Esophagus muscularis mucosa (tissue), 4 donors: ENCODE measurements around the gene EGR2. TPM values are rescaled to one million over a fixed set of nuclear protein-coding genes. Genes with fewer than 3 reads are reported as not detected.

ENCODE experiments used
- DNase-seq: peaks from one replicate; pipeline ENCODE4 v3.0.0-alpha.2; 2017; ENCODE audit errors: extremely low spot score
- H3K27ac ChIP-seq, 4 donors: fragments of 200-600 bp; sonication (generic); replicated peaks in 1 of 4; 1 replicate in 3 of 4; 2 replicates in 1 of 4; pipeline ENCODE4 v1.5.1; 2016 to 2019; ENCODE audit warnings: mild to moderate bottlenecking in 1 of 4
- H3K27me3 ChIP-seq, 4 donors: fragments of 200-600 bp; sonication (generic); one replicate each; pipeline versions ENCODE4 v1.5.1 to v1.6.0; 2016 to 2019
- H3K36me3 ChIP-seq, 4 donors: fragments of 200-600 bp; sonication (generic); one replicate each; pipeline ENCODE4 v1.5.1; 2016 to 2019
- H3K4me1 ChIP-seq, 4 donors: fragments of 200-600 bp; sonication (generic); one replicate each; pipeline ENCODE4 v1.5.1; 2016 to 2019
- H3K4me3 ChIP-seq, 4 donors: fragments of 200-600 bp; sonication (generic); 1 replicate in 2 of 4; 2 replicates in 2 of 4; pipeline ENCODE4 v1.5.1; 2016 to 2019; ENCODE audit warnings: mild to moderate bottlenecking in 4 of 4, moderate library complexity in 1 of 4
- H3K9me3 ChIP-seq, 4 donors: fragments of 200-600 bp; sonication (generic); 1 replicate in 3 of 4; 2 replicates in 1 of 4; pipeline ENCODE4 v1.5.1; 2016 to 2019
- EP300 ChIP-seq: sonication (generic); formaldehyde crosslinking; IDR thresholded peaks from one replicate; pipeline ENCODE4 v1.6.1; 2017; ENCODE audit warnings: antibody characterized with exemption
- POLR2A ChIP-seq: fragments of 450-650 bp; IDR thresholded peaks from one replicate; pipeline ENCODE4 v1.6.1; 2017; ENCODE audit warnings: antibody characterized with exemption, moderate library complexity, mild to moderate bottlenecking, low read depth
- POLR2AphosphoS5 ChIP-seq, 2 donors: sonication (generic); formaldehyde crosslinking; IDR thresholded peaks; one replicate each; pipeline ENCODE4 v1.6.1; 2017; ENCODE audit warnings: antibody characterized with exemption in 2 of 2
- WGBS: methylation state at CpG from one replicate; pipeline ENCODE4 v1.1.5; 2018; 5-methylcytosine and 5-hydroxymethylcytosine counted together
- intact Hi-C: fragments of 100-400 bp; cut with DNase I; formaldehyde crosslinking; loops from one replicate; pipeline ENCODE4 v1.15.1; 2023
- total RNA-seq, 4 donors: library from RNA; depleted of rRNA; stranded (reverse); fragments of >200 nt; gene quantifications; one replicate each; pipeline versions ENCODE4 v1.1.0 to v1.2.1, GENCODE V29; 2016
- TF ChIP-seq, protein P1 (sequence below), 3 experiments: fragments of 200-600 bp in 2 of 3; fragments of 450-650 bp in 1 of 3; sonication (generic) in 2 of 3; IDR thresholded peaks; one replicate each; pipeline ENCODE4 v1.5.1; 2017 to 2019; ENCODE audit warnings: antibody characterized with exemption in 3 of 3, mild to moderate bottlenecking in 2 of 3, moderate library complexity in 1 of 3

Gene EGR2
- total RNA-seq, 4 donors from 2014 or later = 0.26 to 4.0 (median 1.5) TPM

DNA sequence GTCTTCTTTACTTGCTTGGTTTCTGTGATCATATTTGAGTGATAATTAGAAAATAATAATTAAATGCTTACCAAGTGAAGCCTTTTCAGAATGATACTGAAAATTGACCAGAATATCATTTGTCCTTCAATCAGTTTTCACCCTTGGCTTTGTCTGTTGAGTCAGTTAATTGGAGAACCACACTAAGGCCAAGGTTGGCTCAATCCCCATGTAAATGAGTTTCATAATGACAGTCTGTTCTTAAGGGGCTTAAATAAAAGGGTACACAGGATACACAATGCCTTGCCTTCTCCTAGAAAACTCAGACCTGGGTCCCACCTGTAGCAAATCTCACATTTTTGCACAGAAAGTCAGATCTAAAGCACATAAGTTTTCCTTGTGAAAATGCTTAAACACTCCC is 31.3 kb upstream of the EGR2 start:
- Histone ChIP-seq H3K4me1 (no peaks in the 10 kb centered on the region), H3K27ac (no peak overlapping the region), H3K36me3 (no peaks in the 10 kb centered on the region), H3K4me3 (no peak overlapping the region), H3K9me3 (peaks cover 0 to 22% (median 19%) of the 10 kb centered on the region in 4 donors), H3K27me3 (no peaks in the 10 kb centered on the region)
- intact Hi-C loops = no loop called here
- TF ChIP-seq, protein P1, sequence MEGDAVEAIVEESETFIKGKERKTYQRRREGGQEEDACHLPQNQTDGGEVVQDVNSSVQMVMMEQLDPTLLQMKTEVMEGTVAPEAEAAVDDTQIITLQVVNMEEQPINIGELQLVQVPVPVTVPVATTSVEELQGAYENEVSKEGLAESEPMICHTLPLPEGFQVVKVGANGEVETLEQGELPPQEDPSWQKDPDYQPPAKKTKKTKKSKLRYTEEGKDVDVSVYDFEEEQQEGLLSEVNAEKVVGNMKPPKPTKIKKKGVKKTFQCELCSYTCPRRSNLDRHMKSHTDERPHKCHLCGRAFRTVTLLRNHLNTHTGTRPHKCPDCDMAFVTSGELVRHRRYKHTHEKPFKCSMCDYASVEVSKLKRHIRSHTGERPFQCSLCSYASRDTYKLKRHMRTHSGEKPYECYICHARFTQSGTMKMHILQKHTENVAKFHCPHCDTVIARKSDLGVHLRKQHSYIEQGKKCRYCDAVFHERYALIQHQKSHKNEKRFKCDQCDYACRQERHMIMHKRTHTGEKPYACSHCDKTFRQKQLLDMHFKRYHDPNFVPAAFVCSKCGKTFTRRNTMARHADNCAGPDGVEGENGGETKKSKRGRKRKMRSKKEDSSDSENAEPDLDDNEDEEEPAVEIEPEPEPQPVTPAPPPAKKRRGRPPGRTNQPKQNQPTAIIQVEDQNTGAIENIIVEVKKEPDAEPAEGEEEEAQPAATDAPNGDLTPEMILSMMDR (IDR thresholded peaks at IDR 0.05) = no peak
- no peak for TF ChIP-seq EP300
- TF ChIP-seq POLR2AphosphoS5 (IDR thresholded peaks at IDR 0.05) = no peak
- no peak for TF ChIP-seq POLR2A
- no peak for DNase-seq

DNA sequence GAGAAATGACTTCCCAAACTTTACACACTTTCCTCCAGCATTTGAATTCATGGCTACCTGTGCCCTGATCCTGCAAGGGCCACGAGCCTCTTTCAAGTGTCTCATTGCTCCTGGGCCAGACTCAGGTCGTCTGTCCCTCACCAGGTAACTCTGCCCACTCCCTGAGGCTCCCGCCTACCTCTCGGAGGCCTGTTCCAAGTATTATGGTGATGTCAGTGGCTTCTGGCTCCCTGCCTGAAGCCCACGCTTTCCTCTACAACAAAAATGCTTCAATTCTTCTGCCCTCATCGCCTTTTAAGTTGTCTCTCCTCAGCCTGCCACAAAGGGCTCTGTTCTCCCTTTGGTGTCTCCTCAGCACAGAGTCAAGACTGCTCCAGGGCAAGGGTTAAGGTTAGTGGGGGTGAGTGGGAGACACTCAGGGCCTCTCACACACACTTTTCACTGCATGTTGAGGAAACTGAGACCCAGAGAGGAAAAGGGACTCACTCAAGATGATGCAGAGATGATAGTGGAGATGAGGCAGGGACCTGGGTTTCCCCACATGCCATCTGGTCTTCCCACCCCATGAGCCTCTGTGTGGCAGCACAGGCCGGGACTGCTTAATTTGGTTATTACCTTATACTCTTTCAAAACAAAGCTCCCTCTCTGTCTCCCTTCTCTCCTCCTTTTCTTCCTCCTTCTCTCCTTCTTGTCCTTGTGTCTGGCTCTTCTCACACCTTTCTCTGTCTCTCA is 28.3 kb upstream of the EGR2 start:
- 64% methylated on average over 7 of the region's 7 CpGs for WGBS
- intact Hi-C loops = no loop called here

DNA sequence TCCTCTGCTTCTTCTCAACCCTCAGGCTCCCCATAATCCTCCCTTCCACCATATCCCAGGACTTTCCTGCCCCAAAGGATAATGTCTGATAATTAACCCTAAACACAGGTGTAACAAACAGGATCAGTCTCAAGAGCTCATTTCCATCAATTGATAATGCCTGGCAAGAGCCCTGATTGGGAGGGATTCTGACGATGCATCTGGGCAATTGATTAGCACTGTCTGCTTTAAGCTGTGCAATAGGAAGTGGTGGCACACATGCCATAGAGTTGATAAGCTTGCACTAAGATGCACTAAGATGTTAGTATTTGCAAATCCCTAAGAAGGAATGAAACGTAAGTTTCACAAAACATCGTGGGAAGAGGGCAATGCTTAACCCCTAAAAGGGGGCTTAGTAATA is 27.4 kb upstream of the EGR2 start:
- intact Hi-C loops = no loop called here
- no peaks in the 10 kb centered on the region for H3K36me3 ChIP-seq
- H3K27ac ChIP-seq = no peak overlapping the region
- no peaks in the 10 kb centered on the region for H3K4me1 ChIP-seq
- WGBS = 74% methylated on average over 3 of the region's 3 CpGs
- no peak for TF ChIP-seq POLR2A
- no peak for TF ChIP-seq EP300
- TF ChIP-seq, protein P1 (IDR thresholded peaks at IDR 0.05) = no peak
- no peak for TF ChIP-seq POLR2AphosphoS5 (IDR thresholded peaks at IDR 0.05)
- no peaks in the 10 kb centered on the region for H3K27me3 ChIP-seq
- DNase-seq = no peak
- no peak overlapping the region for H3K4me3 ChIP-seq
- H3K9me3 ChIP-seq = peaks cover 0 to 22% (median 19%) of the 10 kb centered on the region in 4 donors

More for the DNA sequence above, 28.3 kb upstream of the EGR2 start:
- no peak for DNase-seq
- no peak overlapping the region for H3K27ac ChIP-seq
- no peaks in the 10 kb centered on the region for H3K4me1 ChIP-seq
- no peaks in the 10 kb centered on the region for H3K27me3 ChIP-seq
- no peaks in the 10 kb centered on the region for H3K36me3 ChIP-seq
- H3K4me3 ChIP-seq = no peak overlapping the region
- H3K9me3 ChIP-seq = peaks cover 0 to 22% (median 19%) of the 10 kb centered on the region in 4 donors
- TF ChIP-seq POLR2A (no peak), EP300 (no peak), POLR2AphosphoS5 (IDR thresholded peaks at IDR 0.05) (no peak)
- TF ChIP-seq, protein P1 (IDR thresholded peaks at IDR 0.05) = no peak

DNA sequence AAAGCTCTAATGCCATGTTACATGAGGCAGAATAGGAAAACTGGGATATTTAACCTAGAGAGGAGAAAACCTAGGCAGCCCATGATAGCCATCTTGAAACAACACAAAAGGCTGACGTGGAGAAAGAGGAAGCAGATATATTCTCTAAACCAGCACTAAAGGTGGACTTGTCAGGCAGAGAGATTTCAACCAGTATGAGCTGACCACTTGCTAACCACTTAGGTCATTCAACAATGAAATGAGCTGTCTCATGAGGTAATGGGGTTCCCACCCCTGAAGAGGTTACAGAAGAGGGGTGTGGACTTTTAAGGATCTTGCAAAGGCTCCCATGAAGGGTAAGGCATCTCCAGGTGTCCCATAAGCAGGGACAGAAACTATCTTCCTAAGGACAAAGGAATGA is 26.8 kb upstream of the EGR2 start:
- intact Hi-C loops = no loop called here
- Histone ChIP-seq H3K27ac (no peak overlapping the region), H3K4me1 (no peaks in the 10 kb centered on the region), H3K9me3 (peaks cover 0 to 18% (median 14%) of the 10 kb centered on the region in 4 donors), H3K36me3 (no peaks in the 10 kb centered on the region), H3K27me3 (no peaks in the 10 kb centered on the region), H3K4me3 (no peak overlapping the region)
- DNase-seq = no peak
- WGBS = 36% methylated on average over 1 of the region's 1 CpG
- TF ChIP-seq, protein P1 (IDR thresholded peaks at IDR 0.05) = no peak
- TF ChIP-seq POLR2A (no peak), POLR2AphosphoS5 (IDR thresholded peaks at IDR 0.05) (no peak), EP300 (no peak)

DNA sequence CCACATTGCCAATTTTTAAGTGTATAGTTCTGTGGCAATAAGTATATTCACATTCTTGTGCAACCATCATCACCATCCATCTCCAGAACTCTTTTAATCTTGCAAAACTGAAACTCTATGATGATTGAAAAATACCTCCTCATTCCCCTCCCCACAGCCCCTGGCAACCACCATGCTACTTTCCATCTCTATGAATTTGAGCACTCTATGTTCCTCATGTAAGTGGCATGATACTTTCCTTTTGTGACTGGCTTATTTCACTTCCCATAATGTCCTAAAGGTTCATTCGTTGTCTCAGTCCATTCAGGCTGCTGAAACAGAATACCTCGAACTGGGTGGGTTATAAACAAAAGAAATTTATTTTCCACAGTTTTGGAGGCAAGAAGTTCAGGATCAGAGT is 23.4 kb upstream of the EGR2 start:
- Histone ChIP-seq H3K9me3 (no peaks in the 10 kb centered on the region), H3K36me3 (no peaks in the 10 kb centered on the region), H3K4me3 (no peak overlapping the region), H3K27ac (no peak overlapping the region), H3K27me3 (no peaks in the 10 kb centered on the region), H3K4me1 (no peaks in the 10 kb centered on the region)
- WGBS = 78% methylated on average over 2 of the region's 2 CpGs
- DNase-seq = no peak
- no peak for TF ChIP-seq EP300
- TF ChIP-seq POLR2AphosphoS5 (IDR thresholded peaks at IDR 0.05) = no peak
- TF ChIP-seq POLR2A = no peak
- intact Hi-C loops = no loop called here
